Progenitor cell of endocrine pancreas (in vitro differentiated cells): ENCODE measurements around the gene GPR162. TPM values are rescaled to one million over a fixed set of nuclear protein-coding genes. Genes with fewer than 3 reads are reported as not detected.
A peak's percentile ranks its signal among the peaks of the same experiment; 100 is the strongest.

Experiments
- DNase-seq: peaks from one replicate; pipeline ENCODE4 v3.0.0; 2021; ENCODE audit warnings: low spot score; ENCODE audit not compliant: unreplicated experiment
- H3K27ac Mint-ChIP-seq: 2 replicates; pipeline ENCODE4 v1.8.0; 2021; ENCODE audit warnings: mild to moderate bottlenecking, moderate library complexity, mixed read lengths
- H3K27me3 Mint-ChIP-seq: 2 replicates; pipeline ENCODE4 v1.8.0; 2021; ENCODE audit warnings: mixed read lengths
- H3K36me3 Mint-ChIP-seq: 2 replicates; pipeline ENCODE4 v1.8.0; 2022; ENCODE audit warnings: mixed read lengths; ENCODE audit not compliant: insufficient read depth
- H3K4me1 Mint-ChIP-seq: 2 replicates; pipeline ENCODE4 v1.8.0; 2021; ENCODE audit warnings: low read depth, mixed read lengths
- H3K4me3 Mint-ChIP-seq: 2 replicates; pipeline ENCODE4 v1.8.0; 2021; ENCODE audit warnings: low read depth, mild to moderate bottlenecking, moderate library complexity, mixed read lengths
- H3K9me3 Mint-ChIP-seq: 2 replicates; pipeline ENCODE4 v1.8.0; 2021; ENCODE audit warnings: low read depth, mixed read lengths
- CTCF ChIP-seq: fragments of 200-600 bp; sonication (generic); IDR thresholded peaks from one replicate; pipeline ENCODE4 v1.5.0; 2021; ENCODE audit warnings: antibody characterized with exemption, mild to moderate bottlenecking; ENCODE audit not compliant: unreplicated experiment
- total RNA-seq: library from RNA; stranded (reverse); gene quantifications from 2 replicates; pipeline ENCODE4 v1.2.1, GENCODE V29; 2021

GPR162 gene
- total RNA-seq, 1 donor from 2014 or later = 5.5 TPM

GRCh38 chr12:6866163-6866919 is 44.7 kb downstream of the GPR162 start:
- no peak overlapping the region for H3K27ac Mint-ChIP-seq
- H3K9me3 Mint-ChIP-seq = no peaks in the 10 kb centered on the region
- peaks cover 42% of the 10 kb centered on the region for H3K36me3 Mint-ChIP-seq
- TF ChIP-seq CTCF = no peak
- peaks cover 10% of the 10 kb centered on the region for H3K27me3 Mint-ChIP-seq
- H3K4me1 Mint-ChIP-seq = peaks cover 18% of the 10 kb centered on the region
- DNase-seq = no peak
- H3K4me3 Mint-ChIP-seq = peak overlapping the region; percentile 94

- Mint-ChIP-seq H3K27me3 (peaks cover 10% of the 10 kb centered on the region), H3K4me3 (peak overlapping the region; percentile 94), H3K4me1 (peaks cover 22% of the 10 kb centered on the region), H3K27ac (peak overlapping the region; percentile 71), H3K9me3 (no peaks in the 10 kb centered on the region), H3K36me3 (peaks cover 38% of the 10 kb centered on the region)
- no peak for TF ChIP-seq CTCF
- DNase-seq = no peak
These were observed 45.3 kb downstream of the GPR162 start for GRCh38 chr12:6866920-6867412.

GRCh38 chr12:6867413-6868210 is 46.0 kb downstream of the GPR162 start, which contains the start of gene TPI1:
TPI1 (plus strand) TSS chr12:6867531; CDS start chr12:6867567, 36 bp downstream.
- H3K9me3 Mint-ChIP-seq = no peaks in the 10 kb centered on the region
- peak; percentile 82 for DNase-seq
- H3K4me1 Mint-ChIP-seq = peaks cover 27% of the 10 kb centered on the region
- H3K36me3 Mint-ChIP-seq = peaks cover 34% of the 10 kb centered on the region
- no peak for TF ChIP-seq CTCF
- peaks cover 10% of the 10 kb centered on the region for H3K27me3 Mint-ChIP-seq
- H3K4me3 Mint-ChIP-seq = peak within 1 kb of the TSS; percentile 94
- peak within 1 kb of the TSS; percentile 97 for H3K27ac Mint-ChIP-seq

GRCh38 chr12:6868211-6869048 is 46.8 kb downstream of the GPR162 start:
- TF ChIP-seq CTCF = no peak
- Mint-ChIP-seq H3K27ac (peak overlapping the region; percentile 85), H3K9me3 (no peaks in the 10 kb centered on the region), H3K36me3 (peaks cover 32% of the 10 kb centered on the region), H3K4me3 (peak overlapping the region; percentile 94), H3K27me3 (peaks cover 10% of the 10 kb centered on the region), H3K4me1 (peaks cover 27% of the 10 kb centered on the region)
- no peak for DNase-seq
